ENCODE data around the gene VAMP5.
"Not testable (repeated sequence)": the region's sequence is repeated elsewhere in the genome, so short reads cannot be mapped to it uniquely, and the experiment has no call there.

GRCh38 chr2:85617723-85618122, 33.5 kb downstream of the VAMP5 start:
- TF ChIP-seq CTCF, POLR2A (IDR thresholded peaks at IDR 0.05): not testable (repeated sequence)
